CD4-positive, alpha-beta T cell treated with Interleukin-4 for 1 hour (primary cell): ENCODE results near the gene DNAJB9.
A peak's percentile ranks its signal among the peaks of the same experiment; 100 is the strongest.

Experiments used
- DNase-seq, 2 donors: peaks; one replicate each; pipeline ENCODE4 v3.0.0-alpha.2; 2020 to 2022

DNAJB9 gene

DNA sequence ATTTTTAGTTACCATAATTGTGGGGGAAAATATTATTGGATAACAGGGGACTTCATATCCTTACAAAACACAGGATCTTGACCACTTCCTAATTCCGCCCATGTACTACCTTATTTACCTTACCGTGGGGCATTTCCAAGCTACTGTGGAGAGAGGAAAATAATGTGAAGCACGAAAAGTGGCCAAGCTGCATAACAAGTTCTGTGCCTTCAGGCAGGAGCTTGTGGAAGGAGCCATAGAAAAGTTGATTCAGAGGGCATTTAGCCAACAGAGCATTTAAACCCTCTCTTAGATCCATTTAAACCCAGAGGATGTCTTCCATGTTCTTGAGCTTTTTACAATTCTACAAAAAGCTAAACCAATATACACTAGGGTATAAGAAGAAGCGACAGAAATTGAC, 41.6 kb downstream of the DNAJB9 start:
- no peak for DNase-seq

DNA sequence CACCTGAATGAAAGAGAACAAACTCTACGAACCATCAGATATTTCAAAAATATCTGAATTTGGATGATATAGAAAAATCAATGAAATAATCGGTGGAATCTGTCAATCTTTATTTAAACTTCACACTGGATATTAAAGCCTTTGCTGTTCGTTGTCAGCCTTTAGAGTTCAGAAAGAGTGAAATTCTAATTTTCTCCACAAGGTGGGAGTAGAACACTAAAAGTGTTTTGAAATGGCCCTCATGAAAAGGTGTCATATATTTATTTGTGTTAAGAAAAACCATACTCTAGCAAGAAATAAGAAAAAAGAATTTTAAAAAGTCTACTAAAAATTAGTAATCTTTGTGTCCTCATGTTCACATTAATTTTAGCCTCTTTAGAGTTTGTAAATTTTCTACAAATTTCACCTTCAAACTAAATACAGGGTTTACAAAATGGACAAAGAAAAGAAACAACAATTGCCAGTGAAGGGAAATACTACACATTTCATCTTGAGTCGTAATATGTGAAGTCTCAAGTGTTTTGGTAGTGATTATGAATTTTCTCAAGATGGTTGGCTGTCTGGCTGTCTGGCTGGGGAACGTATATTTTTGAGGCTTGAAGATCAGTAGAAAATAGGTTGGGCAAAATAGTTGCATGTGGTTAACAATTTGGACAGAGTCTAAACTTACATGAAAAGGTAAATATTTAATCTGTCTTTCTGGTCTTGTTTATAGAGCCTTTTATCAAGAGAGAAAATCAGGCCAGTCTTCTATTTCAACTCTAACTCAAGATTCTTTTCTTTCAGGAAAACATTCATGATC, 43.7 kb downstream of the DNAJB9 start:
- peak in 1 of 2 donors; percentile 60 for DNase-seq

GRCh38 chr7:108613949-108614381, 44.3 kb downstream of the DNAJB9 start:
- no peak for DNase-seq

GRCh38 chr7:108614896-108615295, 45.2 kb downstream of the DNAJB9 start:
- DNase-seq: no peak

GRCh38 chr7:108618056-108618455, 48.4 kb downstream of the DNAJB9 start:
- DNase-seq: no peak

- no peak for DNase-seq
These were observed 53.5 kb downstream of the DNAJB9 start for GRCh38 chr7:108623220-108623619.
